Activated CD4-positive, alpha-beta memory T cell treated with anti-CD3 and anti-CD28 coated beads for 36 hours (primary cell): ENCODE results near the gene MMP10. TPM values are rescaled to one million over a fixed set of nuclear protein-coding genes. Genes with fewer than 3 reads are reported as not detected.

Experiments
- CTCF ChIA-PET: fragments of 350-600 bp; sonication (Branson Sonifier 250); formaldehyde crosslinking; loops from one replicate; lab custom pipeline; 2021; ENCODE audit warnings: antibody characterized with exemption, inconsistent platforms; lab: Charles Lee
- POLR2A ChIA-PET: fragments of 350-600 bp; sonication (Branson Sonifier 250); formaldehyde crosslinking; loops from one replicate; lab custom pipeline; 2021; ENCODE audit warnings: antibody characterized with exemption; lab: Charles Lee
- DNase-seq: peaks from one replicate; pipeline ENCODE4 v3.0.0-alpha.2; 2020
- H3K27ac Mint-ChIP-seq: one replicate; pipeline ENCODE4 v1.8.0; 2021; ENCODE audit warnings: mixed read lengths
- H3K27me3 Mint-ChIP-seq: one replicate; pipeline ENCODE4 v1.8.0; 2021; ENCODE audit warnings: mixed read lengths
- H3K36me3 Mint-ChIP-seq: one replicate; pipeline ENCODE4 v1.8.0; 2021; ENCODE audit warnings: mixed read lengths
- H3K4me1 Mint-ChIP-seq: one replicate; pipeline ENCODE4 v1.8.0; 2021; ENCODE audit warnings: low read depth, mixed read lengths
- H3K4me3 Mint-ChIP-seq: one replicate; pipeline ENCODE4 v1.8.0; 2021; ENCODE audit warnings: mild to moderate bottlenecking, mixed read lengths
- H3K9me3 Mint-ChIP-seq: one replicate; pipeline ENCODE4 v1.8.0; 2021; ENCODE audit warnings: mixed read lengths
- intact Hi-C: fragments of 100-400 bp; cut with micrococcal nuclease; formaldehyde crosslinking; loops from one replicate; pipeline ENCODE4 v1.15.1; 2023
- total RNA-seq, 2 experiments: library from RNA; stranded (reverse); gene quantifications; one replicate each; pipeline ENCODE4 v1.2.3, GENCODE V29; 2021

Gene MMP10
- total RNA-seq, 2 experiments from 2014 or later: not detected

GRCh38 chr11:102773386-102773785 is 7.0 kb downstream of the MMP10 start:
- DNase-seq: no peak
- no peaks in the 10 kb centered on the region for H3K36me3 Mint-ChIP-seq
- no peak overlapping the region for H3K27ac Mint-ChIP-seq
- intact Hi-C loops: no loop called here
- ChIA-PET CTCF (no interaction called here), POLR2A (no interaction called here)
- H3K9me3 Mint-ChIP-seq: no peaks in the 10 kb centered on the region
- no peak overlapping the region for H3K4me3 Mint-ChIP-seq
- peaks cover 5% of the 10 kb centered on the region for H3K27me3 Mint-ChIP-seq
- H3K4me1 Mint-ChIP-seq: no peaks in the 10 kb centered on the region

GRCh38 chr11:102771351-102771750 is 9.1 kb downstream of the MMP10 start:
- CTCF ChIA-PET: no interaction called here
- H3K27ac Mint-ChIP-seq: no peak overlapping the region
- no peak for DNase-seq
- H3K4me3 Mint-ChIP-seq: no peak overlapping the region
- H3K9me3 Mint-ChIP-seq: no peaks in the 10 kb centered on the region
- peaks cover 7% of the 10 kb centered on the region for H3K27me3 Mint-ChIP-seq
- H3K4me1 Mint-ChIP-seq: no peaks in the 10 kb centered on the region
- H3K36me3 Mint-ChIP-seq: no peaks in the 10 kb centered on the region
- POLR2A ChIA-PET: no interaction called here
- intact Hi-C loops: no loop called here

GRCh38 chr11:102770191-102770590 is 10.2 kb downstream of the MMP10 start:
- Mint-ChIP-seq H3K27me3 (peaks cover 7% of the 10 kb centered on the region), H3K4me1 (no peaks in the 10 kb centered on the region), H3K9me3 (no peaks in the 10 kb centered on the region), H3K36me3 (no peaks in the 10 kb centered on the region), H3K27ac (no peak overlapping the region), H3K4me3 (no peak overlapping the region)
- ChIA-PET CTCF (no interaction called here), POLR2A (no interaction called here)
- DNase-seq: no peak
- intact Hi-C loops: no loop called here

- no peak for DNase-seq
Measured at GRCh38 chr11:102767800-102768199, 12.6 kb downstream of the MMP10 start.

GRCh38 chr11:102763440-102763839 is 17.0 kb downstream of the MMP10 start:
- no peak overlapping the region for H3K27ac Mint-ChIP-seq
- H3K36me3 Mint-ChIP-seq: no peaks in the 10 kb centered on the region
- H3K9me3 Mint-ChIP-seq: no peaks in the 10 kb centered on the region
- ChIA-PET POLR2A (no interaction called here), CTCF (no interaction called here)
- no peak for DNase-seq
- intact Hi-C loops: no loop called here
- peaks cover 2% of the 10 kb centered on the region for H3K4me1 Mint-ChIP-seq
- H3K27me3 Mint-ChIP-seq: peaks cover 7% of the 10 kb centered on the region
- no peak overlapping the region for H3K4me3 Mint-ChIP-seq

More at GRCh38 chr11:102767800-102768199, 12.6 kb downstream of the MMP10 start:
- H3K4me1 Mint-ChIP-seq: no peaks in the 10 kb centered on the region
- intact Hi-C loops: no loop called here
- no peaks in the 10 kb centered on the region for H3K36me3 Mint-ChIP-seq
- CTCF ChIA-PET: no interaction called here
- no peak overlapping the region for H3K27ac Mint-ChIP-seq
- H3K27me3 Mint-ChIP-seq: peaks cover 7% of the 10 kb centered on the region
- no peaks in the 10 kb centered on the region for H3K9me3 Mint-ChIP-seq
- no peak overlapping the region for H3K4me3 Mint-ChIP-seq
- POLR2A ChIA-PET: no interaction called here

- Mint-ChIP-seq H3K9me3 (no peaks in the 10 kb centered on the region), H3K27ac (no peak overlapping the region)
- CTCF ChIA-PET: no interaction called here
Measured at GRCh38 chr11:102762361-102762767, 18.1 kb downstream of the MMP10 start.

GRCh38 chr11:102761646-102762238 is 18.7 kb downstream of the MMP10 start:
- H3K4me3 Mint-ChIP-seq: no peak overlapping the region
- intact Hi-C loops: no loop called here
- H3K9me3 Mint-ChIP-seq: no peaks in the 10 kb centered on the region
- no peak overlapping the region for H3K27ac Mint-ChIP-seq
- DNase-seq: no peak
- CTCF ChIA-PET: no interaction called here
- H3K27me3 Mint-ChIP-seq: peaks cover 7% of the 10 kb centered on the region
- peaks cover 2% of the 10 kb centered on the region for H3K4me1 Mint-ChIP-seq
- POLR2A ChIA-PET: no interaction called here
- no peaks in the 10 kb centered on the region for H3K36me3 Mint-ChIP-seq

More at GRCh38 chr11:102762361-102762767, 18.1 kb downstream of the MMP10 start:
- H3K36me3 Mint-ChIP-seq: no peaks in the 10 kb centered on the region
- peaks cover 2% of the 10 kb centered on the region for H3K4me1 Mint-ChIP-seq
- H3K27me3 Mint-ChIP-seq: peaks cover 7% of the 10 kb centered on the region
- no peak for DNase-seq
- POLR2A ChIA-PET: no interaction called here
- intact Hi-C loops: no loop called here
- no peak overlapping the region for H3K4me3 Mint-ChIP-seq

- CTCF ChIA-PET: no interaction called here
Measured at GRCh38 chr11:102760344-102761035, 19.9 kb downstream of the MMP10 start.

GRCh38 chr11:102757823-102758549 is 22.4 kb downstream of the MMP10 start:
- Mint-ChIP-seq H3K4me1 (peaks cover 2% of the 10 kb centered on the region), H3K36me3 (no peaks in the 10 kb centered on the region), H3K27me3 (peaks cover 14% of the 10 kb centered on the region), H3K27ac (no peak overlapping the region), H3K4me3 (no peak overlapping the region), H3K9me3 (no peaks in the 10 kb centered on the region)
- CTCF ChIA-PET: no interaction called here
- POLR2A ChIA-PET: no interaction called here
- intact Hi-C loops: no loop called here
- DNase-seq: no peak

More at GRCh38 chr11:102760344-102761035, 19.9 kb downstream of the MMP10 start:
- Mint-ChIP-seq H3K4me1 (peaks cover 2% of the 10 kb centered on the region), H3K36me3 (no peaks in the 10 kb centered on the region), H3K27me3 (peaks cover 10% of the 10 kb centered on the region), H3K4me3 (no peak overlapping the region), H3K9me3 (no peaks in the 10 kb centered on the region), H3K27ac (no peak overlapping the region)
- POLR2A ChIA-PET: no interaction called here
- intact Hi-C loops: no loop called here
- DNase-seq: no peak

GRCh38 chr11:102753267-102753666 is 27.2 kb downstream of the MMP10 start:
- Mint-ChIP-seq H3K9me3 (no peaks in the 10 kb centered on the region), H3K4me1 (no peaks in the 10 kb centered on the region), H3K27ac (no peak overlapping the region), H3K4me3 (no peak overlapping the region), H3K36me3 (no peaks in the 10 kb centered on the region), H3K27me3 (peaks cover 17% of the 10 kb centered on the region)
- DNase-seq: no peak
- intact Hi-C loops: no loop called here
- ChIA-PET CTCF (no interaction called here), POLR2A (no interaction called here)

- Mint-ChIP-seq H3K27ac (no peak overlapping the region), H3K9me3 (peaks cover 2% of the 10 kb centered on the region), H3K4me1 (no peaks in the 10 kb centered on the region)
Measured at GRCh38 chr11:102751673-102752072, 28.8 kb downstream of the MMP10 start.

GRCh38 chr11:102749101-102749722 is 31.2 kb downstream of the MMP10 start:
- intact Hi-C loops: no loop called here
- no peaks in the 10 kb centered on the region for H3K4me1 Mint-ChIP-seq
- DNase-seq: no peak
- H3K27me3 Mint-ChIP-seq: peaks cover 15% of the 10 kb centered on the region
- ChIA-PET POLR2A (no interaction called here), CTCF (no interaction called here)
- no peaks in the 10 kb centered on the region for H3K36me3 Mint-ChIP-seq
- no peak overlapping the region for H3K4me3 Mint-ChIP-seq
- peaks cover 2% of the 10 kb centered on the region for H3K9me3 Mint-ChIP-seq
- H3K27ac Mint-ChIP-seq: no peak overlapping the region

More at GRCh38 chr11:102751673-102752072, 28.8 kb downstream of the MMP10 start:
- Mint-ChIP-seq H3K36me3 (no peaks in the 10 kb centered on the region), H3K4me3 (no peak overlapping the region), H3K27me3 (peaks cover 18% of the 10 kb centered on the region)
- DNase-seq: no peak
- POLR2A ChIA-PET: no interaction called here
- intact Hi-C loops: no loop called here
- CTCF ChIA-PET: no interaction called here
